GM13976 (cell line): ENCODE measurements around the gene ARHGAP42.

Source experiments
- DNase-seq: peaks from one replicate; pipeline ENCODE4 v3.0.0; 2012; ENCODE audit warnings: low spot score
- CTCF ChIP-seq: IDR thresholded peaks from 2 replicates; pipeline ENCODE4 v1.5.1; 2012; ENCODE audit warnings: borderline replicate concordance, mild to moderate bottlenecking; ENCODE audit not compliant: insufficient read depth; ENCODE audit errors: extremely low read depth, missing control alignments, control extremely low read depth
- in situ Hi-C: fragments of 300-500 bp; cut with MboI; formaldehyde crosslinking; loops from one replicate; pipeline ENCODE4 v1.12.0; 2022; ENCODE audit warnings: low sequenced_read_pairs, mixed read lengths, inconsistent platforms; ENCODE audit not compliant: unreplicated experiment

The ARHGAP42 gene

GRCh38 chr11:100757646-100758045 is 70.6 kb downstream of the ARHGAP42 start:
- DNase-seq = no peak
- in situ Hi-C loops = no loop called here
- no peak for TF ChIP-seq CTCF

GRCh38 chr11:100759106-100759505 is 72.0 kb downstream of the ARHGAP42 start:
- in situ Hi-C loops = no loop called here
- TF ChIP-seq CTCF = no peak
- DNase-seq = no peak

GRCh38 chr11:100759856-100760255 is 72.8 kb downstream of the ARHGAP42 start:
- DNase-seq = no peak

GRCh38 chr11:100760744-100761143 is 73.7 kb downstream of the ARHGAP42 start:
- in situ Hi-C loops = no loop called here
- no peak for TF ChIP-seq CTCF
- no peak for DNase-seq

More at GRCh38 chr11:100759856-100760255, 72.8 kb downstream of the ARHGAP42 start:
- no peak for TF ChIP-seq CTCF
- in situ Hi-C loops = no loop called here

- no peak for TF ChIP-seq CTCF
- in situ Hi-C loops = no loop called here
- DNase-seq = no peak
Measured at GRCh38 chr11:100761841-100762240, 74.8 kb downstream of the ARHGAP42 start.

GRCh38 chr11:100766764-100767163 is 79.7 kb downstream of the ARHGAP42 start:
- in situ Hi-C loops = no loop called here
- no peak for TF ChIP-seq CTCF
- no peak for DNase-seq

GRCh38 chr11:100769165-100769564 is 82.1 kb downstream of the ARHGAP42 start:
- in situ Hi-C loops = no loop called here
- no peak for DNase-seq
- no peak for TF ChIP-seq CTCF
